ENCODE data around the gene OSBPL1A. TPM values are rescaled to one million over a fixed set of nuclear protein-coding genes. Genes with fewer than 3 reads are reported as not detected.

The OSBPL1A gene
- total and polyA plus RNA-seq, 4 donors, result 12.6 to 38.8 (median 26.0) TPM

GRCh38 chr18:24414349-24415003 is 16.9 kb upstream of the OSBPL1A start:
- no peaks in the 10 kb centered on the region for H3K36me3 ChIP-seq (ENCODE audit: control insufficient read depth in 4 of 4, insufficient read depth in 4 of 4, low read length in 4 of 4)
- no peak overlapping the region for H3K27ac ChIP-seq (ENCODE audit: low read depth in 1 of 2, low read length in 1 of 2)
- H3K4me1 ChIP-seq (ENCODE audit: control insufficient read depth in 5 of 5, insufficient read depth in 5 of 5, low read length in 5 of 5), result no peaks in the 10 kb centered on the region
- peaks cover 0 to 2% (median 0%) of the 10 kb centered on the region in 3 donors for H3K27me3 ChIP-seq (ENCODE audit: control insufficient read depth in 3 of 3, insufficient read depth in 3 of 3, low read length in 2 of 3)
- DNase-seq (no peak), ATAC-seq (ENCODE audit: insufficient read depth, low FRiP score) (no peak)
- H3K9me3 ChIP-seq (ENCODE audit: control insufficient read depth in 4 of 4, insufficient read depth in 3 of 4, low read length in 3 of 4), result peaks cover 0 to 2% (median 0%) of the 10 kb centered on the region in 4 donors
- no peak for TF ChIP-seq CTCF (IDR thresholded peaks at IDR 0.05; ENCODE audit: control extremely low read depth, extremely low read depth)
- no peak overlapping the region for H3K9ac ChIP-seq (ENCODE audit: insufficient read depth in 1 of 2, low read length in 2 of 2)
- no peak overlapping the region for H3K4me3 ChIP-seq
- 81 to 91% methylated on average over 3 of the region's 3 CpGs for WGBS, 2 donors

GRCh38 chr18:24413148-24413547 is 15.5 kb upstream of the OSBPL1A start:
- Histone ChIP-seq H3K9me3 (ENCODE audit: control insufficient read depth in 4 of 4, insufficient read depth in 3 of 4, low read length in 3 of 4) (peaks cover 0 to 2% (median 0%) of the 10 kb centered on the region in 4 donors), H3K27ac (ENCODE audit: low read depth in 1 of 2, low read length in 1 of 2) (no peak overlapping the region), H3K4me1 (ENCODE audit: control insufficient read depth in 5 of 5, insufficient read depth in 5 of 5, low read length in 5 of 5) (no peaks in the 10 kb centered on the region), H3K4me3 (no peak overlapping the region), H3K27me3 (ENCODE audit: control insufficient read depth in 3 of 3, insufficient read depth in 3 of 3, low read length in 2 of 3) (peaks cover 0 to 2% (median 0%) of the 10 kb centered on the region in 3 donors), H3K36me3 (ENCODE audit: control insufficient read depth in 4 of 4, insufficient read depth in 4 of 4, low read length in 4 of 4) (no peaks in the 10 kb centered on the region), H3K9ac (ENCODE audit: insufficient read depth in 1 of 2, low read length in 2 of 2) (no peak overlapping the region)
- WGBS, 2 donors, result 78 to 89% methylated on average over 2 of the region's 2 CpGs
- no peak for ATAC-seq (ENCODE audit: insufficient read depth, low FRiP score)
- peak; percentile 4 for TF ChIP-seq CTCF (IDR thresholded peaks at IDR 0.05; ENCODE audit: control extremely low read depth, extremely low read depth)
- peak in 1 of 3 donors; percentile 39 for DNase-seq

GRCh38 chr18:24408496-24408895 is 10.9 kb upstream of the OSBPL1A start:
- H3K9me3 ChIP-seq (ENCODE audit: control insufficient read depth in 4 of 4, insufficient read depth in 3 of 4, low read length in 3 of 4), result peaks cover 0 to 1% (median 0%) of the 10 kb centered on the region in 4 donors
- H3K27ac ChIP-seq (ENCODE audit: low read depth in 1 of 2, low read length in 1 of 2), result no peak overlapping the region
- no peak for TF ChIP-seq CTCF (IDR thresholded peaks at IDR 0.05; ENCODE audit: control extremely low read depth, extremely low read depth)
- no peaks in the 10 kb centered on the region for H3K27me3 ChIP-seq (ENCODE audit: control insufficient read depth in 3 of 3, insufficient read depth in 3 of 3, low read length in 2 of 3)
- no peak overlapping the region for H3K4me3 ChIP-seq
- no peak overlapping the region for H3K9ac ChIP-seq (ENCODE audit: insufficient read depth in 1 of 2, low read length in 2 of 2)
- no peaks in the 10 kb centered on the region for H3K4me1 ChIP-seq (ENCODE audit: control insufficient read depth in 5 of 5, insufficient read depth in 5 of 5, low read length in 5 of 5)
- ATAC-seq (ENCODE audit: insufficient read depth, low FRiP score) (no peak), DNase-seq (no peak)
- H3K36me3 ChIP-seq (ENCODE audit: control insufficient read depth in 4 of 4, insufficient read depth in 4 of 4, low read length in 4 of 4), result no peaks in the 10 kb centered on the region
- WGBS, 2 donors, result 89 to 97% methylated on average over 2 of the region's 2 CpGs

- no peak overlapping the region for H3K27ac ChIP-seq (ENCODE audit: low read depth in 1 of 2, low read length in 1 of 2)
- ATAC-seq (ENCODE audit: insufficient read depth, low FRiP score), result no peak
- no peak overlapping the region for H3K4me3 ChIP-seq
- TF ChIP-seq CTCF (IDR thresholded peaks at IDR 0.05; ENCODE audit: control extremely low read depth, extremely low read depth), result no peak
- WGBS, 2 donors, result 83 to 90% methylated on average over 3 of the region's 3 CpGs
- no peak for DNase-seq
- H3K36me3 ChIP-seq (ENCODE audit: control insufficient read depth in 4 of 4, insufficient read depth in 4 of 4, low read length in 4 of 4), result no peaks in the 10 kb centered on the region
- no peaks in the 10 kb centered on the region for H3K27me3 ChIP-seq (ENCODE audit: control insufficient read depth in 3 of 3, insufficient read depth in 3 of 3, low read length in 2 of 3)
- H3K9me3 ChIP-seq (ENCODE audit: control insufficient read depth in 4 of 4, insufficient read depth in 3 of 4, low read length in 3 of 4), result peaks cover 0 to 1% (median 0%) of the 10 kb centered on the region in 4 donors
- no peaks in the 10 kb centered on the region for H3K4me1 ChIP-seq (ENCODE audit: control insufficient read depth in 5 of 5, insufficient read depth in 5 of 5, low read length in 5 of 5)
- no peak overlapping the region for H3K9ac ChIP-seq (ENCODE audit: insufficient read depth in 1 of 2, low read length in 2 of 2)
Measured at GRCh38 chr18:24404591-24404990, 7.0 kb upstream of the OSBPL1A start.

All from lung (tissue), 12 donors.